Breast epithelium (tissue), 4 donors: ENCODE results near the gene MRPL24. TPM values are rescaled to one million over a fixed set of nuclear protein-coding genes. Genes with fewer than 3 reads are reported as not detected.
A peak's percentile ranks its signal among the peaks of the same experiment; 100 is the strongest.

Source experiments
- DNase-seq, 2 donors: peaks; one replicate each; pipeline ENCODE4 v3.0.0-alpha.2; 2019; ENCODE audit warnings: low spot score in 2 of 2
- H3K27ac ChIP-seq, 2 donors: fragments of 200-600 bp; sonication (generic) in 1 of 2; one replicate each; pipeline ENCODE4 v1.5.1; 2016 to 2019; ENCODE audit warnings: mild to moderate bottlenecking in 1 of 2
- H3K27me3 ChIP-seq, 2 donors: fragments of 200-600 bp; sonication (generic) in 1 of 2; one replicate each; pipeline versions ENCODE4 v1.5.1 to v1.6.0; 2017 to 2019; ENCODE audit warnings: control low read depth in 1 of 2, mild to moderate bottlenecking in 1 of 2
- H3K36me3 ChIP-seq: fragments of 200-600 bp; one replicate; pipeline ENCODE4 v1.5.1; 2019
- H3K4me1 ChIP-seq, 2 donors: fragments of 200-600 bp; sonication (generic); one replicate each; pipeline ENCODE4 v1.5.1; 2016 to 2019; ENCODE audit warnings: control low read depth in 1 of 2
- H3K4me3 ChIP-seq, 3 donors: fragments of 200-600 bp; sonication (generic); 1 replicate in 2 of 3; 2 replicates in 1 of 3; pipeline ENCODE4 v1.5.1; 2016 to 2019; ENCODE audit warnings: mild to moderate bottlenecking in 3 of 3, moderate library complexity in 2 of 3
- H3K9me3 ChIP-seq, 2 donors: fragments of 200-600 bp; sonication (generic) in 1 of 2; one replicate each; pipeline ENCODE4 v1.5.1; 2016 to 2019; ENCODE audit warnings: control low read depth in 1 of 2
- POLR2A ChIP-seq: fragments of 450-650 bp; IDR thresholded peaks from one replicate; pipeline ENCODE4 v1.6.1; 2016; ENCODE audit warnings: antibody characterized with exemption, mild to moderate bottlenecking, moderate library complexity
- POLR2AphosphoS5 ChIP-seq, 3 donors: sonication (generic); formaldehyde crosslinking; IDR thresholded peaks; one replicate each; pipeline ENCODE4 v1.6.1; 2017; ENCODE audit warnings: antibody characterized with exemption in 3 of 3
- intact Hi-C: fragments of 100-400 bp; cut with DNase I; formaldehyde crosslinking; loops from one replicate; pipeline ENCODE4 v1.15.1; 2023; ENCODE audit warnings: low total_unique reads
- total RNA-seq, 3 donors: library from RNA; depleted of rRNA; stranded (reverse); fragments of >200 nt; gene quantifications; one replicate each; pipeline ENCODE4 v1.1.0, GENCODE V29; 2016
- TF ChIP-seq, protein P1 (sequence below), 3 donors: fragments of 450-650 bp; IDR thresholded peaks; one replicate each; pipeline ENCODE4 v1.5.1; 2016 to 2017; ENCODE audit warnings: antibody characterized with exemption in 3 of 3, mild to moderate bottlenecking in 3 of 3, moderate library complexity in 3 of 3

The MRPL24 gene
- total RNA-seq, 3 donors from 2014 or later: 36.6 to 63.9 (median 63.8) TPM

DNA sequence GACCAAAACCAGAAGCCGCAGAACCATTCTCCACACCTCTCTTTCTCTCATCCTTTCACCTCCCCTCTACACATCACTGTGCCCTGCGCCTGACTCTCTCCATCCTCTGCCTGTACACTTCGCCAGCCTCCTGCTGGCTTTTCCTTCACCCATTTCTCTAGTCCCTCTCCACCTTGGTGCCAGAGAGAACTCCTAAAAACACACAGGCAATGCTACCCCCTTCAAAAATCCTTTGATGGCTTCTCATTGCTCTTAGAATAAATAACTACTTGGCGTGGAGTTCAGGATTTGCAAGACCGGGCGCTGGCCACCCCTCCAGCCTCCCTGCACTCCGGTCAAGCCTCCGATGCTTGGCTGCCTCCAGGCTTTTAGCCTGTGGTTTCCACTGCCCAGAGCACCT is 44.1 kb downstream of the MRPL24 start:
- no peak for DNase-seq
- H3K4me3 ChIP-seq: no peak overlapping the region
- H3K4me1 ChIP-seq: peaks cover 10 to 24% of the 10 kb centered on the region in 2 donors
- intact Hi-C loops: no loop called here
- H3K27ac ChIP-seq: peak overlapping the region in 1 of 2 donors; percentile 44
- no peaks in the 10 kb centered on the region for H3K9me3 ChIP-seq
- no peaks in the 10 kb centered on the region for H3K27me3 ChIP-seq
- TF ChIP-seq, protein P1, sequence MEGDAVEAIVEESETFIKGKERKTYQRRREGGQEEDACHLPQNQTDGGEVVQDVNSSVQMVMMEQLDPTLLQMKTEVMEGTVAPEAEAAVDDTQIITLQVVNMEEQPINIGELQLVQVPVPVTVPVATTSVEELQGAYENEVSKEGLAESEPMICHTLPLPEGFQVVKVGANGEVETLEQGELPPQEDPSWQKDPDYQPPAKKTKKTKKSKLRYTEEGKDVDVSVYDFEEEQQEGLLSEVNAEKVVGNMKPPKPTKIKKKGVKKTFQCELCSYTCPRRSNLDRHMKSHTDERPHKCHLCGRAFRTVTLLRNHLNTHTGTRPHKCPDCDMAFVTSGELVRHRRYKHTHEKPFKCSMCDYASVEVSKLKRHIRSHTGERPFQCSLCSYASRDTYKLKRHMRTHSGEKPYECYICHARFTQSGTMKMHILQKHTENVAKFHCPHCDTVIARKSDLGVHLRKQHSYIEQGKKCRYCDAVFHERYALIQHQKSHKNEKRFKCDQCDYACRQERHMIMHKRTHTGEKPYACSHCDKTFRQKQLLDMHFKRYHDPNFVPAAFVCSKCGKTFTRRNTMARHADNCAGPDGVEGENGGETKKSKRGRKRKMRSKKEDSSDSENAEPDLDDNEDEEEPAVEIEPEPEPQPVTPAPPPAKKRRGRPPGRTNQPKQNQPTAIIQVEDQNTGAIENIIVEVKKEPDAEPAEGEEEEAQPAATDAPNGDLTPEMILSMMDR (IDR thresholded peaks at IDR 0.05): no peak
- TF ChIP-seq POLR2AphosphoS5 (IDR thresholded peaks at IDR 0.05) (no peak), POLR2A (no peak)
- no peaks in the 10 kb centered on the region for H3K36me3 ChIP-seq

DNA sequence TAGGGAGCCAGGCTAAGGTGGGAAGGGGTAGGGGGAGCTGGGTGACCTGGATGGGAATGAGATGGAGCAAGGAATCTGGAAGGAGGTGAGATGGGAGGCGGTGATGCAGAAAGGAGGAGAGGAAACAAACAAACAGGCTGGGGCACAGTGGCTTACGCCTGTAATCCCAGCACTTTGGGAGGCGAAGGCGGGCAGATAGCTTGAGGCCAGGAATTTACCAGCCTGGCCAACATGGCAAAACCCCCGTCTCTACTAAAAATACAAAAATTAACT is 46.3 kb downstream of the MRPL24 start:
- H3K36me3 ChIP-seq: no peaks in the 10 kb centered on the region
- H3K27me3 ChIP-seq: no peaks in the 10 kb centered on the region
- peaks cover 19 to 43% of the 10 kb centered on the region in 2 donors for H3K4me1 ChIP-seq
- no peak for TF ChIP-seq POLR2AphosphoS5 (IDR thresholded peaks at IDR 0.05)
- TF ChIP-seq, protein P1 (IDR thresholded peaks at IDR 0.05): no peak
- no peak for TF ChIP-seq POLR2A
- no peaks in the 10 kb centered on the region for H3K9me3 ChIP-seq
- DNase-seq: no peak
- intact Hi-C loops: no loop called here
- no peak overlapping the region for H3K4me3 ChIP-seq
- H3K27ac ChIP-seq: peak overlapping the region; percentile 84 to 90

DNA sequence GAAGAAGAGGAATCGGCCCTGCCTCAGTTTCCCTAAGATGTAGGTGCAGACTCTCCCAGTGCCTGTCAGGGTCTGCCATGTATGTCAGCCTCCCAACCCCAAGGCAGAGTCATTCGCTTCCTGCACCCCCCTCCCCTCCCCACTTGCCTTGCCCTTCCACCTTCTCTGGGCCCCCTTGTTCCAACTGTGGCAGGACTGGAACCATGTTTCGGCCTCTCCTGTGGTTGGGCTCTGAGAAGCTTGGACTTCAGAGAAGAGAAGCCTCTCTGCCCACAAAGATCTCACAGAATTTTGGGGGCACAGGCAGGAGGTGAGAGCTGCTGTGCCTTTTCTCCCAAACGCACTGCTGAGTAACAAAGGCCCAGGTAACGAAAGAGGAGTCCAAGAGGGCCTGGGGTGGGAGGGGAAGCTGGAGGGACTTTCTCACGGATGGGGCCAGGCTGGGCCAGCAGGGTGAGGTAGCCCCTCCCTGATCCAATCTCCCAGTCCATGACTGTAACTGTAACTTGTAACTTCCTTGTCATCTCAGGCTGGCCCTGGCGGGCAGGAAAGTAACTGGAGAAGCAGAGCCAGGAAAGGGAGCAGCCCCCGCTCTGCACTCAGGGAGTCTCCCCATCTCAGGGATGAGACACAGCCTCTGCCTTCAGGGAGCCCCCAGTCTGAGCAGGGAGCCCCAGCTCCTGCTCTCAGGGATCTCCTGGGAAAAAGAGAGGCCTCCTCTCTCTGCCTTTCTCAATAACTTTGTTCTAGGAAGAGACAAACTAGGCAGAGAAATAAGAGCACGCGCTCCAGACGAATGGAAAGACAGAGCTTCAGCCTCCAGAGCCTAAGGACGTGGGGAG is 46.8 kb downstream of the MRPL24 start:
- intact Hi-C loops: no loop called here
- no peaks in the 10 kb centered on the region for H3K27me3 ChIP-seq
- peak in 1 of 2 donors; percentile 69 for DNase-seq

DNA sequence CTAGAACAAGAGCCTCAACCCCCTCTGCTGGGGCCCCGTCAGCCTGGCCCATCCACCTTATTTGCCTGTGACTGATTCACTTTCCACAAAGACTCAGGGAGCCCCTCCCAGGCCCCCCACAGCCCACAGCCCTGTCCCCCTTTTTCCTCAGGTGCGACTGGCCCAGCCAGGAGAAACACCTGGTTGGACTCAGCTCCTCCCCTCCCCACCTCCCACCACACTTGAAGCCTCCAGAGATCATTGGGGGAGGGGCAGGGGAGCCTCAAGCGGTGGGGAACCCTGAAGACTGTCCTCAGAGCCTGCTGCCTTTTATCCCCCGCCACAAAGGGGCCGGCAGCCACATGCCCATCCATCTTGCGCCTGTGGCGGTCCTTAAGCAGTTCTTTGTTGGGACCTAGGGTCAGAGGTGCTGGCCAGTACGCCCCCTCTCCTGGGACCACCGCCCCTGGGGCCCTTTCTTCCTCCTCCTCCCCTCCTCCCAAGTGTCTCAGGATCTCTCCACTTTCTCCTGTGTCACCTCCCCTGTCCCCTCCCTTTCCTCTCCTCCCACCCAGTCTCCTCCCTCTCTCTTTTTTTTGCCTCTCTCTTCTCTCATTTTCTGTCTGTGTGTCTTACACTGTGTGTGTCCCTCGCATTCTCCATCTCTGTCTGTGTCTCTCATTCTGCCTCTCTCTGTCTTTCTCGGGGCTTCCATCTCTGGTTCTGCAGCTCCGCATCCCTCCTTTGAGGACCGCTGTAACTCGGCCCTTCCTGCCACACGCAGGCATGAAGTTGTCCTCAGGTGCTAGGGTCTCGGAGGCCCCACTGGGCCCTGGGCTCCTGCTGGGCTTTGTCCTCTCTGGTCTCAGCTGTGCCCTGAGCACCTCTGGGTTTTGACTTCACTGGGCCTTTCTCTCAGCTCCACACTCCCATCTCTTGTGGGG is 47.7 kb downstream of the MRPL24 start:
- Histone ChIP-seq H3K36me3 (no peaks in the 10 kb centered on the region), H3K9me3 (no peaks in the 10 kb centered on the region), H3K27me3 (no peaks in the 10 kb centered on the region), H3K4me3 (peak overlapping the region in 2 of 3 donors; percentile 9 to 32), H3K4me1 (peaks cover 21 to 43% of the 10 kb centered on the region in 2 donors), H3K27ac (peak overlapping the region; percentile 84 to 90)
- DNase-seq: peak; percentile 77 to 82
- intact Hi-C loops: no loop called here
- TF ChIP-seq POLR2A (no peak), POLR2AphosphoS5 (IDR thresholded peaks at IDR 0.05) (no peak)
- TF ChIP-seq, protein P1 (IDR thresholded peaks at IDR 0.05): no peak

More for the DNA sequence above, 46.8 kb downstream of the MRPL24 start:
- Histone ChIP-seq H3K9me3 (no peaks in the 10 kb centered on the region), H3K4me3 (no peak overlapping the region), H3K4me1 (peaks cover 21 to 43% of the 10 kb centered on the region in 2 donors), H3K36me3 (no peaks in the 10 kb centered on the region), H3K27ac (peak overlapping the region; percentile 84 to 90)
- TF ChIP-seq POLR2A (no peak), POLR2AphosphoS5 (IDR thresholded peaks at IDR 0.05) (no peak)
- TF ChIP-seq, protein P1 (IDR thresholded peaks at IDR 0.05): peak in 1 of 3 donors; percentile 43
